GM12878 (cell line): ENCODE measurements around the gene ERC2. TPM values are rescaled to one million over a fixed set of nuclear protein-coding genes. Genes with fewer than 3 reads are reported as not detected.

Experiments used
- ATAC-seq: fragments of 200-7000 bp; cut with Tn5 transposase; 3 replicates; pipeline ENCODE4 v1.9.1; 2020; ENCODE audit warnings: mild to moderate bottlenecking, moderate library complexity
- BruUV-seq: library from RNA; stranded (reverse); fragments of 400-500 nt; replicated peaks from 2 replicates; lab custom pipeline; 2021; lab: Mats Ljungman, UMichigan
- CTCF ChIA-PET: fragments of 300-600 bp; sonication (Branson Sonifier 250); formaldehyde crosslinking; extraction: SDS; loops from one replicate; lab custom pipeline; 2021; ENCODE audit warnings: inconsistent platforms; lab: Yijun Ruan, JAX
- POLR2A ChIA-PET: fragments of 350-600 bp; formaldehyde crosslinking; extraction: SDS; loops from one replicate; lab custom pipeline; 2021; ENCODE audit warnings: inconsistent platforms; lab: Charles Lee
- RAD21 ChIA-PET: fragments of 300-600 bp; sonication (Branson Sonifier 250); formaldehyde crosslinking; loops from one replicate; lab custom pipeline; 2023; ENCODE audit warnings: antibody characterized with exemption; ENCODE audit not compliant: unreplicated experiment; lab: Charles Lee
- SMC1A ChIA-PET: fragments of 300-600 bp; sonication (Branson Sonifier 250); formaldehyde crosslinking; loops from one replicate; lab custom pipeline; 2023; ENCODE audit not compliant: unreplicated experiment, uncharacterized antibody; lab: Charles Lee
- DNase-seq: peaks from one replicate; pipeline ENCODE4 v3.0.0-alpha.2; 2011; ENCODE audit warnings: low read depth, low spot score
- FAIRE-seq: peaks from 3 replicates; lab custom pipeline; 2011; peaks lifted over from hg19 to GRCh38; lab: Jason Lieb, UNC
- H2AFZ ChIP-seq: 2 replicates; pipeline ENCODE4 v1.6.0; 2011; ENCODE audit warnings: low read depth, low read length, control low read depth; ENCODE audit not compliant: control insufficient read depth
- H3K27ac ChIP-seq: 2 replicates; pipeline ENCODE4 v1.5.1; 2011; ENCODE audit warnings: control low read depth; ENCODE audit not compliant: control insufficient read depth, insufficient read depth
- H3K27me3 ChIP-seq, 2 experiments: replicated peaks in 1 of 2; 2 replicates each; pipeline versions ENCODE4 v1.6.0 to v1.6.1; 2011; ENCODE audit warnings: low read length in 1 of 2; ENCODE audit not compliant: control insufficient read depth in 2 of 2, insufficient read depth in 2 of 2
- H3K36me3 ChIP-seq, 2 experiments: 2 replicates each; pipeline ENCODE4 v1.5.1; 2011; ENCODE audit warnings: low read length in 1 of 2; ENCODE audit not compliant: control insufficient read depth in 2 of 2, insufficient read depth in 2 of 2
- H3K4me1 ChIP-seq: 2 replicates; pipeline ENCODE4 v1.6.1; 2011; ENCODE audit warnings: mild to moderate bottlenecking, low read length, moderate library complexity, mixed read lengths; ENCODE audit not compliant: control insufficient read depth, insufficient read depth
- H3K4me2 ChIP-seq: 2 replicates; pipeline ENCODE4 v1.6.0; 2011; ENCODE audit warnings: control low read depth; ENCODE audit not compliant: control insufficient read depth, insufficient read depth
- H3K4me3 ChIP-seq: fragments of 200-600 bp; sonication (generic); 2 replicates; pipeline ENCODE4 v1.5.1; 2016
- H3K79me2 ChIP-seq: 2 replicates; pipeline ENCODE4 v1.6.0; 2011; ENCODE audit warnings: low read length; ENCODE audit not compliant: control insufficient read depth, insufficient read depth
- H3K9ac ChIP-seq: 2 replicates; pipeline ENCODE4 v1.8.0; 2011; ENCODE audit warnings: low read length, control low read depth, mixed read lengths; ENCODE audit not compliant: control insufficient read depth, insufficient read depth
- H3K9me3 ChIP-seq: replicated peaks from 3 replicates; pipeline ENCODE4 v1.5.1; 2011; ENCODE audit warnings: mild to moderate bottlenecking, low read length; ENCODE audit not compliant: control insufficient read depth, insufficient read depth
- H4K20me1 ChIP-seq: 2 replicates; pipeline ENCODE4 v1.6.0; 2011; ENCODE audit not compliant: control insufficient read depth, insufficient read depth
- CBX3 ChIP-seq: fragments of 200-600 bp; sonication (generic); IDR thresholded peaks from 2 replicates; pipeline ENCODE4 v1.6.1; 2016; ENCODE audit warnings: low read depth, borderline replicate concordance
- CBX5 ChIP-seq: sonication (generic); IDR thresholded peaks from 2 replicates; pipeline ENCODE4 v1.6.1; 2016; ENCODE audit warnings: low read depth, moderate library complexity, mild to moderate bottlenecking, inconsistent platforms
- DPF2 ChIP-seq: fragments of 450-650 bp; IDR thresholded peaks from 2 replicates; pipeline ENCODE4 v1.6.1; 2017; ENCODE audit warnings: mild to moderate bottlenecking
- EGR1 ChIP-seq, 2 experiments: IDR thresholded peaks; 1 replicate in 1 of 2; 2 replicates in 1 of 2; pipeline ENCODE4 v1.6.1; 2011 to 2012; ENCODE audit warnings: low read depth in 2 of 2, low read length in 2 of 2, borderline replicate concordance in 1 of 2, mild to moderate bottlenecking in 1 of 2, moderate library complexity in 1 of 2
- EZH2 ChIP-seq: IDR thresholded peaks from 2 replicates; pipeline ENCODE4 v1.6.1; 2012; ENCODE audit warnings: low read depth, mild to moderate bottlenecking, control low read depth, inconsistent platforms, low read length, borderline replicate concordance; ENCODE audit not compliant: control insufficient read depth
- FOS ChIP-seq: IDR thresholded peaks from 3 replicates; pipeline ENCODE4 v1.6.1; 2011; ENCODE audit warnings: borderline replicate concordance; ENCODE audit not compliant: insufficient read length; ENCODE audit errors: extremely low read depth
- HCFC1 ChIP-seq: fragments of 150-350 bp; IDR thresholded peaks from 2 replicates; pipeline ENCODE4 v1.6.1; 2014; ENCODE audit warnings: low read length
- IRF3 ChIP-seq: fragments of 450-650 bp; IDR thresholded peaks from 2 replicates; pipeline ENCODE4 v1.6.1; 2014; ENCODE audit warnings: mild to moderate bottlenecking
- KDM1A ChIP-seq: fragments of 200-600 bp; sonication (generic); IDR thresholded peaks from 2 replicates; pipeline ENCODE4 v1.6.1; 2016; ENCODE audit warnings: borderline replicate concordance
- PML ChIP-seq: IDR thresholded peaks from 2 replicates; pipeline ENCODE4 v1.6.1; 2012; ENCODE audit warnings: low read length, inconsistent platforms
- RBBP5 ChIP-seq: fragments of 200-600 bp; sonication (generic); conservative IDR thresholded peaks from 2 replicates; pipeline ENCODE4 v1.6.1; 2016
- SIN3A ChIP-seq: IDR thresholded peaks from 2 replicates; pipeline ENCODE4 v1.6.1; 2012; ENCODE audit warnings: low read depth, low read length, improper control_type of control experiment
- USF2 ChIP-seq: IDR thresholded peaks from 2 replicates; pipeline ENCODE4 v1.6.1; 2011; ENCODE audit warnings: low read depth, low read length, improper control_type of control experiment, borderline replicate concordance
- ZBED1 ChIP-seq: IDR thresholded peaks from 2 replicates; pipeline ENCODE4 v1.6.1; 2016; ENCODE audit warnings: borderline replicate concordance
- ZNF274 ChIP-seq: IDR thresholded peaks from one replicate; pipeline ENCODE4 v1.8.0; 2011; ENCODE audit not compliant: insufficient read length, insufficient read depth
- ZNF592 ChIP-seq: fragments of 450-650 bp; IDR thresholded peaks from 2 replicates; pipeline ENCODE4 v1.6.1; 2017; ENCODE audit warnings: mild to moderate bottlenecking, moderate library complexity
- ZNF622 ChIP-seq: fragments of 450-650 bp; IDR thresholded peaks from 2 replicates; pipeline ENCODE4 v1.6.1; 2017; ENCODE audit warnings: mild to moderate bottlenecking, inconsistent platforms
- WGBS: methylation state at CpG from one replicate; pipeline ENCODE4 v1.1.6; 2016; ENCODE audit warnings: low lambda C conversion rate; ENCODE audit not compliant: insufficient replicate concordance, insufficient coverage; ENCODE audit errors: missing lambda C conversion rate; 5-methylcytosine and 5-hydroxymethylcytosine counted together
- in situ Hi-C: fragments of 300-500 bp; cut with MboI; formaldehyde crosslinking; loops from 9 replicates; pipeline ENCODE4 v1.14.3; 2018; ENCODE audit warnings: mixed read lengths
- intact Hi-C: fragments of 100-400 bp; cut with micrococcal nuclease; formaldehyde crosslinking; loops from one replicate; pipeline ENCODE4 v1.14.2; 2022; ENCODE audit not compliant: unreplicated experiment
- polyA plus RNA-seq, 11 experiments: library from polyadenylated mRNA; depleted of rRNA in 4 of 11; unstranded in 6 of 11; stranded (reverse) in 5 of 11; fragments of >200 nt; fragmentation: Nextera tagmentation in 4 of 11; fragmentation: Illumina TruSeq in 1 of 11; extraction: Ambion mirVana in 4 of 11; extraction: Trizol in 1 of 11; gene quantifications; 1 replicate in 1 of 11; 2 replicates in 10 of 11; pipeline versions ENCODE4 v1.2.1 to v1.2.3, GENCODE V29; 2011 to 2016; ENCODE audit warnings: inconsistent platforms in 2 of 11, missing spikeins in 2 of 11, low read depth in 1 of 11
- total RNA-seq, 4 experiments: library from RNA; depleted of rRNA in 3 of 4; stranded (reverse); fragments of >200 nt in 3 of 4; fragmentation: Illumina TruSeq in 1 of 4; extraction: Trizol in 1 of 4; gene quantifications; 2 replicates each; pipeline versions ENCODE4 v1.2.1 to v1.2.3, GENCODE V29; 2013 to 2021

The ERC2 gene
- total and polyA plus RNA-seq, 10 of the 15 experiments (the other 5 are each of a cell fraction or from before 2014, with no cell fraction given) = 0.06 to 1.4 (median 0.12) TPM; not detected in 3

GRCh38 chr3:56019490-56020146 is 448.6 kb downstream of the ERC2 start:
- H3K4me1 ChIP-seq = no peaks in the 10 kb centered on the region
- no peak for TF ChIP-seq EZH2
- TF ChIP-seq FOS = no peak
- no peak for TF ChIP-seq SIN3A
- no peak for TF ChIP-seq PML
- no peak for TF ChIP-seq ZBED1
- TF ChIP-seq ZNF592 = no peak
- no peak for TF ChIP-seq ZNF622
- TF ChIP-seq HCFC1 = no peak
- no peak for TF ChIP-seq CBX3
- TF ChIP-seq CBX5 = no peak
- no peak for TF ChIP-seq IRF3
- TF ChIP-seq ZNF274 = no peak
- TF ChIP-seq KDM1A = no peak
- no peak for TF ChIP-seq USF2
- TF ChIP-seq RBBP5 = no peak
- TF ChIP-seq DPF2 = no peak
- TF ChIP-seq EGR1 (IDR thresholded peaks at IDR 0.05; ENCODE audit: borderline replicate concordance in 1 of 2, low read depth in 2 of 2, low read length in 2 of 2) = no peak
- TF ChIP-seq, all 136 proteins: peak for 0
- intact Hi-C loops = no loop called here
- H3K27ac ChIP-seq = no peak overlapping the region
- SMC1A ChIA-PET = interaction anchor here (1.8 kb wide), 1 partner anchor 24 kb away, joined by 4 read pairs; no protein-coding TSS in a partner anchor
- no peak overlapping the region for H3K4me3 ChIP-seq
- DNase-seq (no peak), ATAC-seq (no peak), FAIRE-seq (no peak)
- in situ Hi-C loops = no loop called here
- no peaks in the 10 kb centered on the region for H4K20me1 ChIP-seq
- 33% methylated on average over 4 of the region's 4 CpGs for WGBS
- H3K79me2 ChIP-seq = no peaks in the 10 kb centered on the region
- no peaks in the 10 kb centered on the region for H3K9me3 ChIP-seq
- CTCF ChIA-PET = no interaction called here
- BruUV-seq = no TSS peak
- H3K4me2 ChIP-seq = no peak overlapping the region
- POLR2A ChIA-PET = no interaction called here
- H3K27me3 ChIP-seq = no peaks in the 10 kb centered on the region
- H3K9ac ChIP-seq = no peak overlapping the region
- no peak overlapping the region for H2AFZ ChIP-seq
- H3K36me3 ChIP-seq = no peaks in the 10 kb centered on the region
- RAD21 ChIA-PET = no interaction called here
